Measurements from ENCODE around the gene HSD3B7.

DNA sequence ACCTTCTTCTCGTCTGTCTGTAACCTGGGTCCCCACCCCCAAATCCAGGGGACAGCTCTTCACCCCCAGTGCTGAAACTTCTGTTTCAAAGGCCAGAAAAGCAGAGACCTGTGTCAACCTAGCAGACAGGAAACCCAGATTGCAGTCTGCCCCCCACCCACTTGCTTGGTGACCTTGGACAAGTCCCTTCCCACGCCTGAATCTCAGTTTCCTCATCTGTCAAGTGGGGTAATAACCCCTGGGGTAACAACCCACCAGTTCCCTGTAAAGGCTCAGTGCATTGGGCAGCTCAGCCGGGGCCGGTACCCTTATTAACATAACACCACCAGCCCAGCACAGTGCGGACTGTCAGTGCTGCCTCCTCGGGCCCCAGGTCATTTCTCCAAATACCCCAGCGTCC is 24.1 kb downstream of the HSD3B7 start:
- TF ChIP-seq, protein P1, sequence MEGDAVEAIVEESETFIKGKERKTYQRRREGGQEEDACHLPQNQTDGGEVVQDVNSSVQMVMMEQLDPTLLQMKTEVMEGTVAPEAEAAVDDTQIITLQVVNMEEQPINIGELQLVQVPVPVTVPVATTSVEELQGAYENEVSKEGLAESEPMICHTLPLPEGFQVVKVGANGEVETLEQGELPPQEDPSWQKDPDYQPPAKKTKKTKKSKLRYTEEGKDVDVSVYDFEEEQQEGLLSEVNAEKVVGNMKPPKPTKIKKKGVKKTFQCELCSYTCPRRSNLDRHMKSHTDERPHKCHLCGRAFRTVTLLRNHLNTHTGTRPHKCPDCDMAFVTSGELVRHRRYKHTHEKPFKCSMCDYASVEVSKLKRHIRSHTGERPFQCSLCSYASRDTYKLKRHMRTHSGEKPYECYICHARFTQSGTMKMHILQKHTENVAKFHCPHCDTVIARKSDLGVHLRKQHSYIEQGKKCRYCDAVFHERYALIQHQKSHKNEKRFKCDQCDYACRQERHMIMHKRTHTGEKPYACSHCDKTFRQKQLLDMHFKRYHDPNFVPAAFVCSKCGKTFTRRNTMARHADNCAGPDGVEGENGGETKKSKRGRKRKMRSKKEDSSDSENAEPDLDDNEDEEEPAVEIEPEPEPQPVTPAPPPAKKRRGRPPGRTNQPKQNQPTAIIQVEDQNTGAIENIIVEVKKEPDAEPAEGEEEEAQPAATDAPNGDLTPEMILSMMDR (IDR thresholded peaks at IDR 0.05; ENCODE audit: low read length), result no peak
- TF ChIP-seq EZH2 (IDR thresholded peaks at IDR 0.05; ENCODE audit: borderline replicate concordance, low read length), result no peak
